Transverse colon (tissue), 4 donors: Measurements from ENCODE around the gene VAV1. TPM values are rescaled to one million over a fixed set of nuclear protein-coding genes. Genes with fewer than 3 reads are reported as not detected.

Experiments used
- DNase-seq: peaks from one replicate; pipeline ENCODE4 v3.0.0-alpha.2; 2019
- H3K27ac ChIP-seq, 4 donors: fragments of 200-600 bp; sonication (generic); 2 replicates each; pipeline ENCODE4 v1.5.1; 2016 to 2018; ENCODE audit warnings: inconsistent platforms in 4 of 4
- H3K27me3 ChIP-seq: fragments of 200-600 bp; sonication (generic); 2 replicates; pipeline ENCODE4 v1.5.1; 2017; ENCODE audit warnings: inconsistent platforms
- H3K36me3 ChIP-seq, 4 donors: fragments of 200-600 bp; sonication (generic); 2 replicates each; pipeline ENCODE4 v1.5.1; 2017 to 2019; ENCODE audit warnings: inconsistent platforms in 4 of 4
- H3K4me1 ChIP-seq, 4 donors: fragments of 200-600 bp; sonication (generic); 2 replicates each; pipeline ENCODE4 v1.5.1; 2017 to 2020; ENCODE audit warnings: inconsistent platforms in 4 of 4
- H3K4me3 ChIP-seq, 4 donors: fragments of 200-600 bp; sonication (generic); 1 replicate in 1 of 4; 2 replicates in 3 of 4; pipeline versions ENCODE4 v1.5.1 to v1.6.1; 2017 to 2019; ENCODE audit warnings: inconsistent platforms in 4 of 4
- H3K9me3 ChIP-seq, 2 donors: fragments of 200-600 bp; sonication (generic); 2 replicates each; pipeline ENCODE4 v1.5.1; 2017 to 2019; ENCODE audit warnings: inconsistent platforms in 2 of 2
- EP300 ChIP-seq: sonication (generic); formaldehyde crosslinking; IDR thresholded peaks from one replicate; pipeline ENCODE4 v1.6.1; 2017; ENCODE audit warnings: antibody characterized with exemption, low read depth
- POLR2A ChIP-seq: fragments of 450-650 bp; IDR thresholded peaks from one replicate; pipeline ENCODE4 v1.6.1; 2016; ENCODE audit warnings: antibody characterized with exemption, mild to moderate bottlenecking, moderate library complexity
- POLR2AphosphoS5 ChIP-seq, 3 donors: sonication (generic); formaldehyde crosslinking; IDR thresholded peaks; one replicate each; pipeline ENCODE4 v1.6.1; 2016; ENCODE audit warnings: antibody characterized with exemption in 3 of 3
- WGBS, 2 donors: methylation state at CpG; one replicate each; pipeline ENCODE4 v1.1.5; 2018; ENCODE audit warnings: low coverage in 1 of 2; 5-methylcytosine and 5-hydroxymethylcytosine counted together
- in situ Hi-C, 4 donors: fragments of 200-750 bp; cut with MboI; loops; one replicate each; pipeline versions ENCODE4 v1.15.0 to v1.15.1; 2017; ENCODE audit warnings: low sequenced_read_pairs in 3 of 4, low pct_ligation_motif_present in 1 of 4, low pct_unique_long_range_greater_than_20kb in 1 of 4
- intact Hi-C: fragments of 100-400 bp; cut with DNase I; formaldehyde crosslinking; loops from one replicate; pipeline ENCODE4 v1.15.1; 2023; ENCODE audit warnings: low total_unique reads
- total RNA-seq, 4 donors: library from RNA; depleted of rRNA; stranded (reverse); fragments of >200 nt; gene quantifications; one replicate each; pipeline ENCODE4 v1.1.0, GENCODE V29; 2016
- TF ChIP-seq, protein P1 (sequence below), 5 experiments: fragments of 200-600 bp in 3 of 5; fragments of 450-650 bp in 2 of 5; sonication (generic) in 3 of 5; IDR thresholded peaks; 1 replicate in 2 of 5; 2 replicates in 3 of 5; pipeline ENCODE4 v1.5.1; 2016 to 2017; ENCODE audit warnings: antibody characterized with exemption in 5 of 5, inconsistent platforms in 3 of 5, mild to moderate bottlenecking in 2 of 5, moderate library complexity in 1 of 5

The VAV1 gene
- total RNA-seq, 4 donors from 2014 or later: 0.60 to 10.8 (median 6.0) TPM

DNA sequence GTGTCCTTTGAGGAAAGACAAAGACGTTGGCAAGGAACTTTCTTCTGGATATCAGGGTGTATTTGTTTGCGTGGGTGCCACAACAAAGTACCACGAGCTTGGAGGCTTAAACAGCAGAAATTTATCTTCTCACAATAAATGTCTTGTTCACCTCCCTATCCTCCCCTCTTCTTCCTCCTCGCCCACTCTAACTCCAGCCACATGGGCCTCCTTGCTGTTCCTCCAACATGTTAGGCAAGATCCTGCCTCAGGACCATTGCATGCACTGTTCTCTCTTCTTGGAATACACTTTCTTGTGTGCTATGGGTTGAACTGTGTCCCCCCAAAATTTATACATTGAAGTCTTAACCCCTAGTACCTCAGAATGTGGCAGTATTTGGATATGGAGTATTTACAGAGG lies 45.7 kb downstream of the VAV1 start:
- Histone ChIP-seq H3K9me3 (peaks cover 0 to 4% of the 10 kb centered on the region in 2 donors), H3K27ac (no peak overlapping the region), H3K36me3 (no peaks in the 10 kb centered on the region), H3K27me3 (no peaks in the 10 kb centered on the region), H3K4me1 (no peaks in the 10 kb centered on the region), H3K4me3 (no peak overlapping the region)
- no peak for DNase-seq
- in situ Hi-C loops (no loop called here), intact Hi-C loops (no loop called here)
- 78 to 87% methylated on average over 3 to 4 of the region's 4 CpGs for WGBS, 2 donors
- TF ChIP-seq POLR2A: no peak
- TF ChIP-seq, protein P1, sequence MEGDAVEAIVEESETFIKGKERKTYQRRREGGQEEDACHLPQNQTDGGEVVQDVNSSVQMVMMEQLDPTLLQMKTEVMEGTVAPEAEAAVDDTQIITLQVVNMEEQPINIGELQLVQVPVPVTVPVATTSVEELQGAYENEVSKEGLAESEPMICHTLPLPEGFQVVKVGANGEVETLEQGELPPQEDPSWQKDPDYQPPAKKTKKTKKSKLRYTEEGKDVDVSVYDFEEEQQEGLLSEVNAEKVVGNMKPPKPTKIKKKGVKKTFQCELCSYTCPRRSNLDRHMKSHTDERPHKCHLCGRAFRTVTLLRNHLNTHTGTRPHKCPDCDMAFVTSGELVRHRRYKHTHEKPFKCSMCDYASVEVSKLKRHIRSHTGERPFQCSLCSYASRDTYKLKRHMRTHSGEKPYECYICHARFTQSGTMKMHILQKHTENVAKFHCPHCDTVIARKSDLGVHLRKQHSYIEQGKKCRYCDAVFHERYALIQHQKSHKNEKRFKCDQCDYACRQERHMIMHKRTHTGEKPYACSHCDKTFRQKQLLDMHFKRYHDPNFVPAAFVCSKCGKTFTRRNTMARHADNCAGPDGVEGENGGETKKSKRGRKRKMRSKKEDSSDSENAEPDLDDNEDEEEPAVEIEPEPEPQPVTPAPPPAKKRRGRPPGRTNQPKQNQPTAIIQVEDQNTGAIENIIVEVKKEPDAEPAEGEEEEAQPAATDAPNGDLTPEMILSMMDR (IDR thresholded peaks at IDR 0.05): no peak
- TF ChIP-seq EP300: no peak
- no peak for TF ChIP-seq POLR2AphosphoS5 (IDR thresholded peaks at IDR 0.05)

DNA sequence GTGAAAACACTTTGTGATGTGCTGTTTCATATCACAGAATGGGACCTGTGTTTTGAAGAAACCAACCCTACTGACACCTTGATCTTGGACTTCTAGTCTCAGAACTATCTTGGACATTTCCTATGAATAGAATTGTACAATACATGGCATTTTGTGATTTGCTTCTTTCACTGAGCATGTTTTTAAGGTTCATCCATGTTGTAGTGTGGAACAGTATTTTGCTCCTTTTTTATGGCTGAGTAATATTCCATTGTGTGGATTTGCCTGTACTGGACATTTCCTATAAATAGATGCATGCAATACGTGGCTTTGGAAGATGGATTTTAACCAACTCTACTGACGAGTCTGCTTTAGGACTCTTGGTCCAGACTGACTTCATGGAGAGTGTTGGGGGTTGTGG lies 46.8 kb downstream of the VAV1 start:
- whole genome bisulfite sequencing, 2 donors: 60 to 90% methylated on average over 1 to 2 of the region's 2 CpGs
- no peak for TF ChIP-seq EP300
- no peak for TF ChIP-seq POLR2AphosphoS5 (IDR thresholded peaks at IDR 0.05)
- TF ChIP-seq POLR2A: no peak
- TF ChIP-seq, protein P1 (IDR thresholded peaks at IDR 0.05): no peak
- Histone ChIP-seq H3K9me3 (peaks cover 0 to 4% of the 10 kb centered on the region in 2 donors), H3K4me3 (no peak overlapping the region), H3K27me3 (no peaks in the 10 kb centered on the region), H3K27ac (no peak overlapping the region), H3K36me3 (no peaks in the 10 kb centered on the region), H3K4me1 (no peaks in the 10 kb centered on the region)
- in situ Hi-C loops: no loop called here
- DNase-seq: no peak
- intact Hi-C loops: no loop called here

DNA sequence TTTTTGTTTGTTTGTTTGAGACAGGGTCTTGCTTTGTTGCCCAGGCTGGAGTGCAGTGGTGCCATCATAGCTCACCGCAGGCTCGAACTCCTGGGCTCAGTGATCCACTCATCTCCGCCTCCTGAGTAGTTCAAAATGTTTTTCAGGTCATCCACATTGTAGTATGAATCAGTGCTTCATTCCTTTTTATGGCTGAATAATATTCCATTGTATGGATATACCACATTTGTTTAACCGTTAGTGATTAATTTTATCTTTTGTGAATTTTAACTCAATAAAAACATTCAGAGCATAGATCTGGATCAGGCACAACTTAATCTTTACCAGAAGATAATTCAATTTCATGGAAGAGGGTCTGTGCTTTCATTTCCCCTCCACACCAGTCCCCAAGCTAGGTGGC lies 47.7 kb downstream of the VAV1 start:
- Histone ChIP-seq H3K36me3 (no peaks in the 10 kb centered on the region), H3K9me3 (peaks cover 0 to 4% of the 10 kb centered on the region in 2 donors), H3K27me3 (no peaks in the 10 kb centered on the region), H3K4me3 (no peak overlapping the region), H3K27ac (no peak overlapping the region), H3K4me1 (no peaks in the 10 kb centered on the region)
- TF ChIP-seq POLR2A: no peak
- TF ChIP-seq EP300: no peak
- TF ChIP-seq, protein P1 (IDR thresholded peaks at IDR 0.05): no peak
- TF ChIP-seq POLR2AphosphoS5 (IDR thresholded peaks at IDR 0.05): no peak
- intact Hi-C loops: no loop called here
- in situ Hi-C loops: no loop called here
- 92 to 97% methylated on average over 4 of the region's 4 CpGs for WGBS, 2 donors
- no peak for DNase-seq

DNA sequence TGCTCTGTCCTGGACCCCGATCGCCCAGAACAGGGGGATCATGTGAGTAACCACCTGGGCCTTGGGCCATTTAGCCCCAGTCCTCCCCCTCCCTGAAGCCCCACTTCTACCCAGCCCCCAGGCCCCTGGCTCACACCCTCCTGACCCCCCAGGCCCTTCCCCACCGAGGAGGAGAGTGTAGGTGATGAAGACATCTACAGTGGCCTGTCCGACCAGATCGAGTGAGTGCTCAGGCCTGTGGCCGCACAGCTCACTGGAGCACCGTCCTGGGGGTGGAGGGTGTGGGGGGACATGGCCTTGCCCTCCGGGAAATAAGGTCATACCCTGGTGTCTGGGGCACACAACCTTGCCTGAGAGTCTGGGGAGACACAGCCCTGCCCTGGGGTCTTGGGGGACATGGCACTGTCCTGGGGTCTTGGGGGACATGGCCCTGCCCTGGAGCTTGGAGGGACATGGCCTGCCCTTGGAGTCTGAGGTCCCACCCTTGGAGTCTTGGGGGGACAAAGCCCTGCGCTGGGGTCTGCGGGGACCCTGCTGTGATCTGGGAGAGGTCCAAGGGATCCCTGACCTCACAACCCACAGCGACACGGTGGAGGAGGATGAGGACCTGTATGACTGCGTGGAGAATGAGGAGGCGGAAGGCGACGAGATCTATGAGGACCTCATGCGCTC lies 49.3 kb downstream of the VAV1 start:
- TF ChIP-seq POLR2AphosphoS5 (IDR thresholded peaks at IDR 0.05) (no peak), EP300 (no peak), POLR2A (no peak)
- TF ChIP-seq, protein P1 (IDR thresholded peaks at IDR 0.05): no peak
- H3K27ac ChIP-seq: no peak overlapping the region
- 89% methylated on average over 17 of the region's 17 CpGs; no CpG with 5 or more reads in 1 of the 2 donors for WGBS, 2 donors

More for the DNA sequence above, 49.3 kb downstream of the VAV1 start:
- no peak overlapping the region for H3K4me3 ChIP-seq
- no peaks in the 10 kb centered on the region for H3K27me3 ChIP-seq
- H3K4me1 ChIP-seq: no peaks in the 10 kb centered on the region
- intact Hi-C loops (no loop called here), in situ Hi-C loops (no loop called here)
- peaks cover 0 to 4% of the 10 kb centered on the region in 2 donors for H3K9me3 ChIP-seq
- no peak for DNase-seq
- no peaks in the 10 kb centered on the region for H3K36me3 ChIP-seq
